HEK293 (cell line): Measurements from ENCODE around the gene MCM7.
A peak's percentile ranks its signal among the peaks of the same experiment; 100 is the strongest.

Experiments used
- CTCF ChIA-PET: fragments of 350-600 bp; formaldehyde crosslinking; extraction: SDS; loops from one replicate; lab custom pipeline; 2021; ENCODE audit warnings: antibody characterized with exemption; lab: Yijun Ruan, JAX
- POLR2A ChIA-PET: fragments of 300-600 bp; formaldehyde crosslinking; extraction: SDS; loops from one replicate; lab custom pipeline; 2020; ENCODE audit warnings: antibody characterized with exemption, inconsistent platforms; lab: Yijun Ruan, JAX
- H3K27ac ChIP-seq: fragments of 200-500 bp; sonication (Bioruptor generic); 2 replicates; pipeline ENCODE4 v1.5.1; 2014; ENCODE audit warnings: low read depth, low read length, control low read depth, inconsistent platforms; ENCODE audit errors: extremely low read depth
- H3K36me3 ChIP-seq, 2 experiments: fragments of 200-500 bp in 1 of 2; sonication (Bioruptor generic) in 1 of 2; 1 replicate in 1 of 2; 2 replicates in 1 of 2; pipeline ENCODE4 v1.5.1; 2014 to 2017; ENCODE audit warnings: inconsistent platforms in 2 of 2, low read length in 2 of 2; ENCODE audit not compliant: control insufficient read depth in 2 of 2, insufficient read depth in 1 of 2
- H3K4me1 ChIP-seq: fragments of 200-500 bp; sonication (Bioruptor generic); 2 replicates; pipeline ENCODE4 v1.5.1; 2014; ENCODE audit warnings: mild to moderate bottlenecking, low read length, inconsistent platforms; ENCODE audit not compliant: control insufficient read depth, insufficient read depth
- H3K4me3 ChIP-seq: 2 replicates; pipeline ENCODE4 v1.5.1; 2011; ENCODE audit warnings: low read depth, mild to moderate bottlenecking, control low read depth, low read length, moderate library complexity
- H3K9me3 ChIP-seq: fragments of 200-500 bp; sonication (Bioruptor generic); 2 replicates; pipeline ENCODE4 v1.5.1; 2014; ENCODE audit warnings: low read depth, low read length, inconsistent platforms; ENCODE audit not compliant: control insufficient read depth, insufficient read depth
- KLF7 ChIP-seq: fragments of 450-650 bp; formaldehyde crosslinking; IDR thresholded peaks from 2 replicates; pipeline ENCODE4 v1.5.1; 2016; ENCODE audit warnings: missing biosample characterization, missing genetic modification characterization, borderline replicate concordance
- MYNN ChIP-seq: fragments of 450-650 bp; formaldehyde crosslinking; IDR thresholded peaks from 2 replicates; pipeline ENCODE4 v1.5.1; 2016; ENCODE audit warnings: missing biosample characterization, missing genetic modification characterization, borderline replicate concordance
- MZF1 ChIP-seq: fragments of 450-650 bp; formaldehyde crosslinking; IDR thresholded peaks from 2 replicates; pipeline ENCODE4 v1.5.1; 2017; ENCODE audit warnings: missing biosample characterization, missing genetic modification characterization, borderline replicate concordance
- SCRT1 ChIP-seq: fragments of 450-650 bp; formaldehyde crosslinking; IDR thresholded peaks from 2 replicates; pipeline ENCODE4 v1.5.1; 2016; ENCODE audit warnings: missing biosample characterization, missing genetic modification characterization, borderline replicate concordance
- YY1 ChIP-seq: fragments of 450-650 bp; formaldehyde crosslinking; IDR thresholded peaks from 2 replicates; pipeline ENCODE4 v1.5.1; 2018; ENCODE audit warnings: missing biosample characterization, missing genetic modification characterization
- ZBTB17 ChIP-seq: fragments of 450-650 bp; formaldehyde crosslinking; IDR thresholded peaks from 2 replicates; pipeline ENCODE4 v1.5.1; 2016; ENCODE audit warnings: missing biosample characterization, missing genetic modification characterization
- ZBTB48 ChIP-seq: fragments of 450-650 bp; formaldehyde crosslinking; IDR thresholded peaks from 2 replicates; pipeline ENCODE4 v1.5.1; 2016; ENCODE audit warnings: missing biosample characterization, missing genetic modification characterization
- ZFP37 ChIP-seq: fragments of 450-650 bp; formaldehyde crosslinking; IDR thresholded peaks from 2 replicates; pipeline ENCODE4 v1.5.1; 2016; ENCODE audit warnings: missing biosample characterization, missing genetic modification characterization
- ZFP41 ChIP-seq: fragments of 450-650 bp; formaldehyde crosslinking; IDR thresholded peaks from 2 replicates; pipeline ENCODE4 v1.5.1; 2016; ENCODE audit warnings: missing biosample characterization, missing genetic modification characterization, borderline replicate concordance
- ZNF202 ChIP-seq: fragments of 450-650 bp; formaldehyde crosslinking; IDR thresholded peaks from 2 replicates; pipeline ENCODE4 v1.5.1; 2016; ENCODE audit warnings: missing biosample characterization, missing genetic modification characterization, borderline replicate concordance
- ZNF24 ChIP-seq: fragments of 450-650 bp; formaldehyde crosslinking; IDR thresholded peaks from 2 replicates; pipeline ENCODE4 v1.5.1; 2016; ENCODE audit warnings: missing biosample characterization, missing genetic modification characterization
- ZNF274 ChIP-seq, 2 experiments: fragments of 200-500 bp in 1 of 2; fragments of 450-650 bp in 1 of 2; sonication (Bioruptor generic) in 1 of 2; formaldehyde crosslinking in 1 of 2; IDR thresholded peaks; 2 replicates each; pipeline versions ENCODE4 v1.5.1 to v1.6.1; 2014 to 2016; ENCODE audit warnings: borderline replicate concordance in 1 of 2, inconsistent platforms in 1 of 2, low read length in 1 of 2, missing biosample characterization in 1 of 2, missing genetic modification characterization in 1 of 2
- ZNF514 ChIP-seq: fragments of 450-650 bp; formaldehyde crosslinking; IDR thresholded peaks from 2 replicates; pipeline ENCODE4 v1.5.1; 2016; ENCODE audit warnings: missing biosample characterization, missing genetic modification characterization
- ZNF658 ChIP-seq: fragments of 450-650 bp; formaldehyde crosslinking; IDR thresholded peaks from 2 replicates; pipeline ENCODE4; 2016; ENCODE audit warnings: missing biosample characterization, missing genetic modification characterization
- ZNF768 ChIP-seq: fragments of 450-650 bp; formaldehyde crosslinking; IDR thresholded peaks from 2 replicates; pipeline ENCODE4 v1.5.1; 2018; ENCODE audit warnings: missing biosample characterization, mild to moderate bottlenecking, missing genetic modification characterization
- TF ChIP-seq, protein P1 (sequence below): fragments of 450-650 bp; formaldehyde crosslinking; IDR thresholded peaks from 2 replicates; pipeline ENCODE4 v1.5.1; 2016; ENCODE audit warnings: missing biosample characterization, missing genetic modification characterization
- TF ChIP-seq, protein P2 (sequence below): fragments of 450-650 bp; formaldehyde crosslinking; IDR thresholded peaks from 2 replicates; pipeline ENCODE4 v1.5.1; 2016; ENCODE audit warnings: missing biosample characterization, missing genetic modification characterization
- TF ChIP-seq, protein P3 (sequence below): fragments of 450-650 bp; formaldehyde crosslinking; IDR thresholded peaks from 2 replicates; pipeline ENCODE4 v1.5.1; 2016; ENCODE audit warnings: missing biosample characterization, missing genetic modification characterization
- TF ChIP-seq, protein P4 (sequence below): fragments of 450-650 bp; formaldehyde crosslinking; IDR thresholded peaks from 2 replicates; pipeline ENCODE4 v1.5.1; 2016; ENCODE audit warnings: missing biosample characterization, missing genetic modification characterization
- TF ChIP-seq, protein P5 (sequence below): fragments of 450-650 bp; formaldehyde crosslinking; IDR thresholded peaks from 2 replicates; pipeline ENCODE4; 2016; ENCODE audit warnings: missing biosample characterization, missing genetic modification characterization
- TF ChIP-seq, protein P6 (sequence below): fragments of 450-650 bp; formaldehyde crosslinking; IDR thresholded peaks from 2 replicates; pipeline ENCODE4 v1.5.1; 2016; ENCODE audit warnings: missing biosample characterization, missing genetic modification characterization

MCM7 gene

DNA sequence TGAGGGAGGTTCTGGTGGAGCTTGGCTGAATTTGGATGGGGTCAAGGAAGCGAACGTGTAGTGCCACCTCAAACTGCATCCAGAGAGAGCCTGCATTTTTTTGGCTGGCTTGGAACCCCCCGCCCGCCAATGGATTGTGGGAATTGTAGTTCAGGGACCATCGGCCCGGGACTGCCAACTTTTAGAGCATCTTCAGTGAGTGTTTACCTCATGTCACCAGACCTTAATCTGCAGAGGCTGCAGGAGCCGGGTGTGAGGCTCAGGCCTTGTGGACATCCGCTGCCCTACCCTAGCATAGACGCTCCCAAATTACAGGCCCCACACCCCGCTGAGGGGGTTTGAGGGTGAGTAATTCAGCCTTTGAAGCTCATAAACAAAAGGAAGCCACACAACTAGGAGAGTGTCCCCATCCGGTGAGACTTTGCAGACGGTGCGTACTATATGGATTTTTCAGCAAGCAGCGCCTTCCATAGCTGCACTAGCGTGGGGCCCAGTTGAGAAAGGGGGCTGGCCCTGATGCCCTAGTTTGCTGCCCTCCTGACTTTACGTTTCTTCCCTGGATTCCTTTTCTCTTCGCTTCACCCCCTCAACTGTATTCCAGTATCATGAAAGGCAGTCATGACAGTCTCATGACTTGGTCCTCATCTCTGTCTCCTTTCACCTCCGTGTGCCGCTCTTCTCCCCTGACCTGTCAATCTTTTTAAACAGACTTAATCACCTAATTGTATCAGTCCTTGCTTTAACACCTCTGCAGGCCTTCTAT is 19.0 kb upstream of the MCM7 start (continued):
- TF ChIP-seq, protein P1, sequence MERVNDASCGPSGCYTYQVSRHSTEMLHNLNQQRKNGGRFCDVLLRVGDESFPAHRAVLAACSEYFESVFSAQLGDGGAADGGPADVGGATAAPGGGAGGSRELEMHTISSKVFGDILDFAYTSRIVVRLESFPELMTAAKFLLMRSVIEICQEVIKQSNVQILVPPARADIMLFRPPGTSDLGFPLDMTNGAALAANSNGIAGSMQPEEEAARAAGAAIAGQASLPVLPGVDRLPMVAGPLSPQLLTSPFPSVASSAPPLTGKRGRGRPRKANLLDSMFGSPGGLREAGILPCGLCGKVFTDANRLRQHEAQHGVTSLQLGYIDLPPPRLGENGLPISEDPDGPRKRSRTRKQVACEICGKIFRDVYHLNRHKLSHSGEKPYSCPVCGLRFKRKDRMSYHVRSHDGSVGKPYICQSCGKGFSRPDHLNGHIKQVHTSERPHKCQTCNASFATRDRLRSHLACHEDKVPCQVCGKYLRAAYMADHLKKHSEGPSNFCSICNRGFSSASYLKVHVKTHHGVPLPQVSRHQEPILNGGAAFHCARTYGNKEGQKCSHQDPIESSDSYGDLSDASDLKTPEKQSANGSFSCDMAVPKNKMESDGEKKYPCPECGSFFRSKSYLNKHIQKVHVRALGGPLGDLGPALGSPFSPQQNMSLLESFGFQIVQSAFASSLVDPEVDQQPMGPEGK (tag by site-specific recombination): peak; percentile 67
- TF ChIP-seq, protein P2, sequence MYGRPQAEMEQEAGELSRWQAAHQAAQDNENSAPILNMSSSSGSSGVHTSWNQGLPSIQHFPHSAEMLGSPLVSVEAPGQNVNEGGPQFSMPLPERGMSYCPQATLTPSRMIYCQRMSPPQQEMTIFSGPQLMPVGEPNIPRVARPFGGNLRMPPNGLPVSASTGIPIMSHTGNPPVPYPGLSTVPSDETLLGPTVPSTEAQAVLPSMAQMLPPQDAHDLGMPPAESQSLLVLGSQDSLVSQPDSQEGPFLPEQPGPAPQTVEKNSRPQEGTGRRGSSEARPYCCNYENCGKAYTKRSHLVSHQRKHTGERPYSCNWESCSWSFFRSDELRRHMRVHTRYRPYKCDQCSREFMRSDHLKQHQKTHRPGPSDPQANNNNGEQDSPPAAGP (tag by site-specific recombination): no peak
- TF ChIP-seq ZBTB17 (tag by site-specific recombination) (peak; percentile 82), ZFP41 (tag by site-specific recombination) (no peak), ZNF768 (tag by site-specific recombination) (no peak), KLF7 (no peak)

DNA sequence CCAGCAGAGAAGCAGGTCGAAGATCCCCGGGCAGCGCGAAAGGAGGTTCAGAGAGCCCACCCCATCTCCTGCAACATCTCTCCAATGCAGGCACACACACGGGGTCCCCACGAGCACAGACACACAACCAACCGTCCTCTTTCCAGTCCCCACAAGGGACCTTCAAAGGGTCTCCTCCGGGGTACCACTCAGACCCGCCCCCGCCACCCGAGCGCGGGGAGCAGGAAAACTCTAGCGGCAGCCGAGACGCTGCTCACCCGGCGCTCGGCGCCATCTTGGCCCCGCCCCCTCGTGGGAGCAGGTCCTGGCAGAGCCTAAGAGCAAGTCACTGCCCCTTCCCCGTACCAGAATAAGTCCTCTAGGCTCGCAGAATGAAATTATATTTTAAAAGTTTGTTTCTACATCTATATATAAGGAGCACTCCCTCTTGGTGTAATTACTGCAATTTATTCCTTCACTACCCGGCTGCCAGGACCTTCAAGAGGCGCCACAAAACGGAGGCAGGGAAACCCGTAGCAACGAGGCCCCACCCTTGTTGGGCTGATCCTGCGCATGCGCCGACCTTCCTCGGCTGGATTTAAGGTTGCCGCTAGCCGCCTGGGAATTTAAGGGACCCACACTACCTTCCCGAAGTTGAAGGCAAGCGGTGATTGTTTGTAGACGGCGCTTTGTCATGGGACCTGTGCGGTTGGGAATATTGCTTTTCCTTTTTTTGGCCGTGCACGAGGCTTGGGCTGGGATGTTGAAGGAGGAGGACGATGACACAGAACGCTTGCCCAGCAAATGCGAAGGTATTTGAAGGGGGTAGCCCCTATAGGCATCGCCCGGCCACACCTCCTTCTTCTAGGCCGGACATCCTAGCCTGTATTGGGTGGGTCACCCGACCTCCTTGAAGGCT is 18.1 kb upstream of the MCM7 start, which contains the start of the genes CNPY4 and TAF6:
CNPY4 (plus strand) TSS at position 563 of the 898 bp plus-strand sequence; CDS start at position 674, 111 bp downstream.
TAF6 (minus strand) TSS at position 287 of the 898 bp plus-strand sequence. CDS start 5,149 bp downstream, outside the sequence.
- peaks cover 0 to 8% of the 10 kb centered on the region in 2 experiments; a peak in 2 of 3 replicates for H3K36me3 ChIP-seq
- peak within 1 kb of the TSS; percentile 87 for H3K27ac ChIP-seq
- CTCF ChIA-PET: no interaction called here
- POLR2A ChIA-PET: interaction anchor here (1.1 to 8.4 kb wide), 2 partner anchors 18 to 29 kb away, joined by 3 to 81 read pairs; partner anchors contain the start of genes AP4M1, LAMTOR4 and MCM7
- peaks cover 3% of the 10 kb centered on the region; the same call in 1 of the 2 replicates for H3K4me1 ChIP-seq
- peak within 1 kb of the TSS; percentile 90 for H3K4me3 ChIP-seq
- no peaks in the 10 kb centered on the region for H3K9me3 ChIP-seq
- TF ChIP-seq, protein P3, sequence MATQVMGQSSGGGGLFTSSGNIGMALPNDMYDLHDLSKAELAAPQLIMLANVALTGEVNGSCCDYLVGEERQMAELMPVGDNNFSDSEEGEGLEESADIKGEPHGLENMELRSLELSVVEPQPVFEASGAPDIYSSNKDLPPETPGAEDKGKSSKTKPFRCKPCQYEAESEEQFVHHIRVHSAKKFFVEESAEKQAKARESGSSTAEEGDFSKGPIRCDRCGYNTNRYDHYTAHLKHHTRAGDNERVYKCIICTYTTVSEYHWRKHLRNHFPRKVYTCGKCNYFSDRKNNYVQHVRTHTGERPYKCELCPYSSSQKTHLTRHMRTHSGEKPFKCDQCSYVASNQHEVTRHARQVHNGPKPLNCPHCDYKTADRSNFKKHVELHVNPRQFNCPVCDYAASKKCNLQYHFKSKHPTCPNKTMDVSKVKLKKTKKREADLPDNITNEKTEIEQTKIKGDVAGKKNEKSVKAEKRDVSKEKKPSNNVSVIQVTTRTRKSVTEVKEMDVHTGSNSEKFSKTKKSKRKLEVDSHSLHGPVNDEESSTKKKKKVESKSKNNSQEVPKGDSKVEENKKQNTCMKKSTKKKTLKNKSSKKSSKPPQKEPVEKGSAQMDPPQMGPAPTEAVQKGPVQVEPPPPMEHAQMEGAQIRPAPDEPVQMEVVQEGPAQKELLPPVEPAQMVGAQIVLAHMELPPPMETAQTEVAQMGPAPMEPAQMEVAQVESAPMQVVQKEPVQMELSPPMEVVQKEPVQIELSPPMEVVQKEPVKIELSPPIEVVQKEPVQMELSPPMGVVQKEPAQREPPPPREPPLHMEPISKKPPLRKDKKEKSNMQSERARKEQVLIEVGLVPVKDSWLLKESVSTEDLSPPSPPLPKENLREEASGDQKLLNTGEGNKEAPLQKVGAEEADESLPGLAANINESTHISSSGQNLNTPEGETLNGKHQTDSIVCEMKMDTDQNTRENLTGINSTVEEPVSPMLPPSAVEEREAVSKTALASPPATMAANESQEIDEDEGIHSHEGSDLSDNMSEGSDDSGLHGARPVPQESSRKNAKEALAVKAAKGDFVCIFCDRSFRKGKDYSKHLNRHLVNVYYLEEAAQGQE (tag by site-specific recombination): no peak
- TF ChIP-seq ZNF658 (tag by site-specific recombination) (no peak), MZF1 (tag by site-specific recombination) (no peak), YY1 (tag by site-specific recombination) (peak; percentile 98), ZBTB48 (tag by site-specific recombination) (peak; percentile 96), ZNF768 (tag by site-specific recombination) (no peak), ZNF514 (no peak), ZFP37 (tag by site-specific recombination) (peak; percentile 78; the same call in 1 of the 2 replicates), ZNF202 (no peak), ZNF24 (tag by site-specific recombination) (no peak), MYNN (tag by site-specific recombination) (no peak), SCRT1 (tag by site-specific recombination) (no peak), ZNF274 (IDR thresholded peaks at IDR 0.05; ENCODE audit: low read length) (no peak), ZNF274 (tag by site-specific recombination; IDR thresholded peaks at IDR 0.05; ENCODE audit: borderline replicate concordance) (no peak)
- TF ChIP-seq, protein P4, sequence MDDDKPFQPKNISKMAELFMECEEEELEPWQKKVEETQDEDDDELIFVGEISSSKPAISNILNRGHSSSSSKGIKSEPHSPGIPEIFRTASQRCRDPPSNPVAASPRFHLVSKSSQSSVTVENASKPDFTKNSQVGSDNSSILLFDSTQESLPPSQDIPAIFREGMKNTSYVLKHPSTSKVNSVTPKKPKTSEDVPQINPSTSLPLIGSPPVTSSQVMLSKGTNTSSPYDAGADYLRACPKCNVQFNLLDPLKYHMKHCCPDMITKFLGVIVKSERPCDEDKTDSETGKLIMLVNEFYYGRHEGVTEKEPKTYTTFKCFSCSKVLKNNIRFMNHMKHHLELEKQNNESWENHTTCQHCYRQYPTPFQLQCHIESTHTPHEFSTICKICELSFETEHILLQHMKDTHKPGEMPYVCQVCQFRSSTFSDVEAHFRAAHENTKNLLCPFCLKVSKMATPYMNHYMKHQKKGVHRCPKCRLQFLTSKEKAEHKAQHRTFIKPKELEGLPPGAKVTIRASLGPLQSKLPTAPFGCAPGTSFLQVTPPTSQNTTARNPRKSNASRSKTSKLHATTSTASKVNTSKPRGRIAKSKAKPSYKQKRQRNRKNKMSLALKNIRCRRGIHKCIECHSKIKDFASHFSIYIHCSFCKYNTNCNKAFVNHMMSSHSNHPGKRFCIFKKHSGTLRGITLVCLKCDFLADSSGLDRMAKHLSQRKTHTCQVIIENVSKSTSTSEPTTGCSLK (tag by site-specific recombination): no peak
- TF ChIP-seq, protein P5, sequence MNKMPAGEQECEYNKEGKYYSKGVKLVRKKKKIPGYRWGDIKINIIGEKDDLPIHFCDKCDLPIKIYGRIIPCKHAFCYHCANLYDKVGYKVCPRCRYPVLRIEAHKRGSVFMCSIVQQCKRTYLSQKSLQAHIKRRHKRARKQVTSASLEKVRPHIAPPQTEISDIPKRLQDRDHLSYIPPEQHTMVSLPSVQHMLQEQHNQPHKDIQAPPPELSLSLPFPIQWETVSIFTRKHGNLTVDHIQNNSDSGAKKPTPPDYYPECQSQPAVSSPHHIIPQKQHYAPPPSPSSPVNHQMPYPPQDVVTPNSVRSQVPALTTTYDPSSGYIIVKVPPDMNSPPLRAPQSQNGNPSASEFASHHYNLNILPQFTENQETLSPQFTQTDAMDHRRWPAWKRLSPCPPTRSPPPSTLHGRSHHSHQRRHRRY (tag by site-specific recombination): no peak
- TF ChIP-seq, protein P6, sequence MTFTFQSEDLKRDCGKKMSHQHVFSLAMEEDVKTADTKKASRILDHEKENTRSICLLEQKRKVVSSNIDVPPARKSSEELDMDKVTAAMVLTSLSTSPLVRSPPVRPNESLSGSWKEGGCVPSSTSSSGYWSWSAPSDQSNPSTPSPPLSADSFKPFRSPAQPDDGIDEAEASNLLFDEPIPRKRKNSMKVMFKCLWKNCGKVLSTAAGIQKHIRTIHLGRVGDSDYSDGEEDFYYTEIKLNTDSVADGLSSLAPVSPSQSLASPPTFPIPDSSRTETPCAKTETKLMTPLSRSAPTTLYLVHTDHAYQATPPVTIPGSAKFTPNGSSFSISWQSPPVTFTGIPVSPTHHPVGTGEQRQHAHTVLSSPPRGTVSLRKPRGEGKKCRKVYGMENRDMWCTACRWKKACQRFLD (tag by site-specific recombination): no peak
